ENCODE data around the gene DMTF1.
"Not testable (repeated sequence)": the region's sequence is repeated elsewhere in the genome, so short reads cannot be mapped to it uniquely, and the experiment has no call there.

Gene DMTF1

DNA sequence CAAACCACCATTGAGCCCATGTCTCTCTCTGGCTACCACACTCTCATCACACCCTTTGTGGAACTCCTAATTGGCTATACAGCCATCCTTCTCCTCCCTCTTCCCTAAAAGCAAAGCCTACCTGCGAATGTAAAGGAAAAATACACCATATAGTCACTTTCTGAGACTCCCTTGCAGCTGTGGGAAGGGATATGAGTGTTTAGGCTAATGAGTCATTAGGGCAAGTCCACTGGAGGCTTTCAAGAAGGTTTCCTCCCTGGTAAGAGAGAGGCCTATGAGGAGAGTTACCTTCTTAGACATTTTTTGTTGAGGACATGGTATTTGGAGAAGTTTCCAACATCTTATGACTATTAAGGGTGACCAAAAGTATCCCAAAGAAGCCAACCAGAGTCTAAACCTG lies 71.4 kb downstream of the DMTF1 start:
- no peak for DNase-seq (ENCODE audit: low spot score)

DNA sequence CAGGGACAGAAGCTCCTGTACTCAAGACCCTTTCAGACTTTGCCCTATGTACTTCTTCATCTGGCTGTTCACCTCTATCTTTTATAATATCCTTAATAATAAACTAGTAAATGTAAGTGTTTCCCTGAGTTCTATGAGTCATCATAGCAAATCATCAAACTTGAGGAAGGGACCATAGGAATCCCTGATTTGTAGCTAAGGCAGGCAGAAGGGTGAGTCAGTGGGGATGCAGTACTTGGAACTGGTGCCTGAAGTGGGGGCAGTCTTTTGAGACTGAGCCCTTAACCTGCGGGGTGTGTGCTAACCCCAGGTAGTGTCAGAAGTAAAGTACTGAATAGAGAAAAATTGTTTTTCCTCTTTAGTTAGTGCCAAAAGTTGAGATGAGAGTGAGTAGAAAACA lies 73.4 kb downstream of the DMTF1 start:
- no peak for DNase-seq (ENCODE audit: low spot score)

DNA sequence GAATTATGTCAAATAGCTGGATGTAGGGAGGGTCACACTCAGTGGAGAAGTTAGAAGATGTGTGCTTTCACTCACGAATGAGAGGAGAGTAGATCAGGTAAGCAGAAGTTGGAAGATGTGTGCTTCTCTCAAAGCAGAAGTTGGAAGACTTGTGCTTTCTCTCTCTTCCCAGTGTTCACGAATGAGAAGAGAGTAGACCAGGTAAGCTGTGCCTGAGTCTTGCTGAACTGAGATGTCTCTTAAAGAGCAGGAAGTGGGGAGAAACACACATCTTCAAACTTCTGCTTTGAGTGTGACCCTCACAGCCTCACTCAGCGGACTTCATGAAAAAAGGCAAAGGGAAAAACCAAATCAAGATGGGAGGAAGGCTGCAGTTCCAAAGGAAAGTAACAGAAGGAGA lies 74.2 kb downstream of the DMTF1 start:
- no peak for DNase-seq (ENCODE audit: low spot score)

DNA sequence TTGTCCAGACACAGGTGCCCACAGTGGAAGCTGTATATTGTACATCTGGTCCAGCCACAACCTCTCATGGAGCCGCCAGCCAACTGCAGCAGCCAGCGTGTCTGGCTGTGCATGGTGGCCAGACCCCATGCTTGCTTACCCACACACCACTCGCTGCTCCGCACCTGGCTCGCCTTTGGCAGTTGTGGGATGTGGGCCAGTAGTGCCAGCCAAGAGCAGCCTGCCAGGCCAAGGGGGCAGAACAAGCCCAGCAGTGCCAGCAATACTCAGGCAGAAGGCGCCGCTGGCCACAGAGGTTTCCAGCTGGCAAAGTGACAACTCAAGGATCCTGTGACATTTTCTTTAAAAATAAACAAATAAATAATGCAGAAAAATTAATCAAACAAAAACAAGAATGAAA lies 79.0 kb downstream of the DMTF1 start:
- DNase-seq (ENCODE audit: low spot score) = no peak

DNA sequence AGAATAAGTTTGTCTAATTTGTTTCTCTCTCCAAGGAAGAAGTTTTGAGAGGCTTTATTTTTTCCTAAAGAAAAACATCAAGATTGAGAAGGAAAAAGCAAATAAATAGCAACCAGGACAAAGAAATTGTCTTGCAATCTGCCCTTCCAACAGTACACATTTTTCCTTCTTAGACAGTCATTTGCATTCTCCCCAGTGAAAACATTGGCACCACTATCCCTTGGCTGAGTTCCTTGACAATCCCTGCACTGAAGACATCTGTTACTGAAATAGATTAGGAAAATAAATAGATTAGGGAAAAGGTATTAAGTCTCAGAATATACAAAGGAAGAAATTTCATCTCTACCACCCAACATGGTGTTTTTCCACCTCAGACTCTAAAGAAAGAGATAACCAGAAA lies 79.5 kb downstream of the DMTF1 start:
- no peak for DNase-seq (ENCODE audit: low spot score)

DNA sequence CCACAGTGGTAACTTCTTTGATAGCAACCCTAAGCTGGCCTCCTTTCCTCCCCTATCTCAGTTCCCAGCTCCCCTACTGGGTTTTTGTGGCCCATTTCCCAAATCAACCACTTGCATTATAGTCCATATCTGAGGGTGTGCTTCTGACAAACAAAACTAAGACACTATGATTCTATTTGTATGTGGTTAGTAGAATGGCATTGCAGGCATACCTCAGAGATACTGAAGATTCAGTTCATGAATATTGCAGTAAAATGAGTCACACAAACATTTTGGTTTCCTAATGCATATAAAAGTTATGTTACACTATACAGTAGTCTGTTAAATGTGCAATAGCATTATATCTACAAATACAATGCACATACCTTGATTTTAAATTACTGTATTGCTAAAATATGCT lies 82.7 kb downstream of the DMTF1 start:
- no peak for DNase-seq (ENCODE audit: low spot score)

DNA sequence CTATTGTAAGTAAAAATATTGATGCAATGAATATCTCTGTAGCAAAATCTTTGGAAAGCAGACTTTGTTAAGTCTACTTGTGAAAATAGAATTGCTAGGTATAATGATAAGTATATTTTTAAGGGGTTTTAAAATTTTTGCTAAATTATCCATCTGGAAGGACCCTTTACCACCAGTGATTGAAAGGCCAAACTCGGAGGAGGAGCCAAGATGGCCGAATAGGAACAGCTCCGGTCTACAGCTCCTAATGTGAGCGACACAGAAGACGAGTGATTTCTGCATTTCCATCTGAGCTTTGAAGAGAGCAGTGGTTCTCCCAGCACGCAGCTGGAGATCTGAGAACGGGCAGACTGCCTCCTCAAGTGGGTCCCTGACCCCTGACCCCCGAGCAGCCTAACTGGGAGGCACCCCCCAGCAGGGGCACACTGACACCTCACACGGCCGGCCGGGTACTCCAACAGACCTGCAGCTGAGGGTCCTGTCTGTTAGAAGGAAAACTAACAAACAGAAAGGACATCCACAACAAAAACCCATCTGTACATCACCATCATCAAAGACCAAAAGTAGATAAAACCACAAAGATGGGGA lies 86.3 kb downstream of the DMTF1 start:
- DNase-seq (ENCODE audit: low spot score) = not testable (repeated sequence)

DNA sequence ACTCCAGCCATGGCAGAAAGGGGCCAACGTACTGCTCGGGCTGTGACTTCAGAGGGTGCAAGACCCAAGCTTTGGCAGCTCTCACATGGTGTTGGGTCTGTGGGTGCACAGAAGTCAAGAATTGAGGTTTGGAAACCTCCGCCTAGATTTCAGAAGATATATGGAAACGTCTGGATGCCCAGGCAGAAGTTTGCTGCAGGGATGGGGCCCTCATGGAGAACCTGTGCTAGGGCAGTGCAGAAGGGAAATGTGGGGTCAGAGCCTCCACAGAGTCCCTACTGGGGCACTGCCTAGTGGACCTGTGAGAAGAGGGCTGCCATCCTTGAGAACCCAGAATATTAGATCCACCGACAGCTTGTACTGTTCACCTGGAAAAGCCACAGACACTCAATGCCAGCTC lies 93.4 kb downstream of the DMTF1 start:
- DNase-seq (ENCODE audit: low spot score) = not testable (repeated sequence)

Data from COLO829 (cell line).